Cardiac fibroblast (primary cell): ENCODE data around the gene MPLKIP.
A peak's percentile ranks its signal among the peaks of the same experiment; 100 is the strongest.
"Not testable (repeated sequence)": the region's sequence is repeated elsewhere in the genome, so short reads cannot be mapped to it uniquely, and the experiment has no call there.

ENCODE experiments used
- DNase-seq, 2 donors: peaks; one replicate each; pipeline versions ENCODE4 v3.0.0 to v3.0.0-alpha.2; 2010; ENCODE audit warnings: low read depth in 2 of 2
- H3K4me3 ChIP-seq, 2 donors: replicated peaks in 1 of 2; 1 replicate in 1 of 2; 2 replicates in 1 of 2; pipeline ENCODE4 v1.5.1; 2011; ENCODE audit warnings: low read depth in 2 of 2, low read length in 2 of 2, mild to moderate bottlenecking in 2 of 2, moderate library complexity in 1 of 2
- TF ChIP-seq, protein P1 (sequence below): IDR thresholded peaks from one replicate; pipeline ENCODE4 v1.5.1; 2011; ENCODE audit warnings: low read depth, mild to moderate bottlenecking, low read length, inconsistent platforms

Gene MPLKIP

DNA sequence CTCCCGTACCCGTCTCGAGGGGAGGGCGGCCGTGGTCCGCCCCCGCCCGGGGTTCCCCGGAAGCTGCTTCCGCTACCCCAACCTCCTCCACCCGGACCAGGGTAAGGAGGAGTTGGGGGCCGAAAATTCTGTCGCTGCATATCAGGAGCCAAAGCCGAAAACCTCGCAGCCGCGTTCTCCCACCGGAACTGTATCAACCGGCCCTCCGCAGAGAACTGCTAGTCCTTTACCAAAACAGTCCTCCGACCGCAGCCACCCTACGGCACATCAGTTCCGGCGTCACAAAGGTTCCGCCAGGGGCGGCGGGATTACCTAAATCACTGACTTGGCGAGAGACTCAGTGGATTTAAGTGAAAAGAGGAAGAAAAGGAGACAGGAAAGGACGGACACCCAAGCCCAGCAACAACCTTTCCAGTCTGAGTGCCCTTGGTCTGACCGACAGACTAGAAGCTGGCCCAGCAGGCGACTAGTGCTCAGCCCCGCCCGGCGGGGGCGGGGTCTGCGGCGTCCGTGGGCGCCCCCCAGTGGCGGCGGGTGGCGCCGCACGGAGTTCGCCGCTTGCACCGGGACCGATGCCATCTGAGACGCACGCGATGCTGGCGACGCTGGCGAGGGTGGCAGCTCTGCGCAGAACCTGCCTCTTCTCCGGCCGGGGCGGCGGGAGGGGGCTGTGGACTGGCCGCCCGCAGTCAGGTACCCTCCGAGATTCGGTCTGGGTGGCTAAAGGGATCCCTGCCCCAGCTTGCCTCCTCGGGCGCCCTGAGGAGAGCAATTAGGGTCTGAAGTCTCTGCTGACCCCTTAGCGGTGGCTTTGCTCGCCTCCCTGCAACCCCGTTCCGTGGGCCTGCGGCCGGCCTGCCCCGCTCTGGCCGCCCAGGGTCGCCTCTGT, at the start of gene MPLKIP, which contains the start of gene SUGCT:
Gene MPLKIP (minus strand): TSS at position 195 of the 889 bp plus-strand sequence. CDS start 55 bp downstream, at position 140.
Gene SUGCT (plus strand): TSS at position 578 of the 889 bp plus-strand sequence.
- TF ChIP-seq, protein P1, sequence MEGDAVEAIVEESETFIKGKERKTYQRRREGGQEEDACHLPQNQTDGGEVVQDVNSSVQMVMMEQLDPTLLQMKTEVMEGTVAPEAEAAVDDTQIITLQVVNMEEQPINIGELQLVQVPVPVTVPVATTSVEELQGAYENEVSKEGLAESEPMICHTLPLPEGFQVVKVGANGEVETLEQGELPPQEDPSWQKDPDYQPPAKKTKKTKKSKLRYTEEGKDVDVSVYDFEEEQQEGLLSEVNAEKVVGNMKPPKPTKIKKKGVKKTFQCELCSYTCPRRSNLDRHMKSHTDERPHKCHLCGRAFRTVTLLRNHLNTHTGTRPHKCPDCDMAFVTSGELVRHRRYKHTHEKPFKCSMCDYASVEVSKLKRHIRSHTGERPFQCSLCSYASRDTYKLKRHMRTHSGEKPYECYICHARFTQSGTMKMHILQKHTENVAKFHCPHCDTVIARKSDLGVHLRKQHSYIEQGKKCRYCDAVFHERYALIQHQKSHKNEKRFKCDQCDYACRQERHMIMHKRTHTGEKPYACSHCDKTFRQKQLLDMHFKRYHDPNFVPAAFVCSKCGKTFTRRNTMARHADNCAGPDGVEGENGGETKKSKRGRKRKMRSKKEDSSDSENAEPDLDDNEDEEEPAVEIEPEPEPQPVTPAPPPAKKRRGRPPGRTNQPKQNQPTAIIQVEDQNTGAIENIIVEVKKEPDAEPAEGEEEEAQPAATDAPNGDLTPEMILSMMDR = peak; percentile 50
- H3K4me3 ChIP-seq = peak within 1 kb of the TSS; percentile 85 to 89
- DNase-seq = peak; percentile 91 to 94

DNA sequence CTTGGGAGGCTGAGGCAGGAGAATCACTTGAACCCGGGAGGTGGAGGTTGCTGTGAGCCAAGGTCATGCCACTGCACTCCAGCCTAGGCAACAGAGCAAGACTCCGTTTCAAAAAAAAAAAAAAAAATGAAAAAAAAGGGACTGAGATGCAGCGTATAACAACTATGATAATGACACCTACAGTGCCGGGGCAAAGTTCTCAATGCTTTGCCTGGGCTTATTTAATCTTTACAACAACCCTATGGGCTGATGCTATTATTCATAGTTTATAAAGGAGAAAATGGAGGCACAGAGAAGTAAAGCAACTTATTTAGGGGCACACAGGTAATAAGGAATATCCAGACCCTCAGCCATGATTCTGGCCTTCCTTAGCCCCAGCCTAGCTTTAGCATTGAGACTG, 48.0 kb upstream of the MPLKIP start:
- TF ChIP-seq, protein P1 = no peak
- no peak overlapping the region for H3K4me3 ChIP-seq
- DNase-seq = no peak

DNA sequence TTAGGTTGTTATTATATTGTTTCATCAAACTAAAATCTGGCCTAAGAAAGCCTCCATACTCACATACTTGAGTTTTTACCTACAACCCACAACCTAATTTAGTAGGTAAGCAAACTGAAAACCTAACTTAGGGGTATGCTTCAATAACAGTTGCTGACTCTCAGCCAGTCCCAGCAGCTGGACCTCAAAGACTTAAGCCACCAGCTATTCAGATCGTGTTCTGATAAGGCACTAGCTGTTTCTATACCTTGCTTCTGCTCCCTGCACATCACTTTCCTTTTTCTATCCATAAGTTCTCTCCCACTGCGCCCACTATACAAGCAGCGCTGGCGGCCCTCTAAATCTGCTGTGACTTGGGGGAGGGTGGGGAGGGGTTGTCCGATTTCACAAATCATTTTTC, 42.6 kb upstream of the MPLKIP start:
- no peak overlapping the region for H3K4me3 ChIP-seq
- TF ChIP-seq, protein P1 = no peak
- no peak for DNase-seq

DNA sequence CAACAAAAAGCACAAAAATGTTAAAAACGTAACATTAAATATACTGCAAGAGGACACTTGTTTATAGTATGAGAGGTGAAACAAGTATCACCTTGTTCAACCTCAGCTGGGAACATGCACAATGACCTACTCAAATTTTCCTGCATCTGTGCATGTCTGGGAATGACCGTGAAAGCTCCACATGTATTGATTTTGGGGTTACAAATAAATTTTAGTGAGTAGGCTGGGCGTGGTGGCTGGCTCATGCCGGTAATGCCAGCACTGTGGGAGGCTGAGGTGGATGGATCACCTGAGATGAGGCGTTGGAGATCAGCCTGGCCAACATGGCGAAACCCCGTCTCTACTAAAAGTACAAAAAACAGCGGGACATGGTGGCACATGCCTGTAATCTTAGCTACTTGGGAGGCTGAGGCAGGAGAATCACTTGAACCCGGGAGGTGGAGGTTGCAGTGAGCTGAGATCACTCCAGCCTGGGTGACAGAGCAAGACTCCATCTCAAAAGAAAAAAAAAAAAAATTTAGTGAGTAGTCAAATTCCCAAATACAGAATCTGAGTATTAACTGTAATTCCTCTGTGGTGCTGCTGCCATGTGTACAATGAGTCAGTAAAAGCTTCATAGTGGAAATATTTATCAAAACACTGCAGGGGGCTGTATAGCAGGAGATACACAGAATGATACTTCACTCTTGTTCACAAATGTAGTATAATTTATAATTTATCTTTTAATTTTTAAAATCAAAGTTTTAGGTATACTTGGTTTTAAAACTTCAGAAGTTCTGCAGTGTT, 41.5 kb upstream of the MPLKIP start:
- H3K4me3 ChIP-seq = no peak overlapping the region
- TF ChIP-seq, protein P1 = no peak
- peak in 1 of 2 donors; percentile 58 for DNase-seq

DNA sequence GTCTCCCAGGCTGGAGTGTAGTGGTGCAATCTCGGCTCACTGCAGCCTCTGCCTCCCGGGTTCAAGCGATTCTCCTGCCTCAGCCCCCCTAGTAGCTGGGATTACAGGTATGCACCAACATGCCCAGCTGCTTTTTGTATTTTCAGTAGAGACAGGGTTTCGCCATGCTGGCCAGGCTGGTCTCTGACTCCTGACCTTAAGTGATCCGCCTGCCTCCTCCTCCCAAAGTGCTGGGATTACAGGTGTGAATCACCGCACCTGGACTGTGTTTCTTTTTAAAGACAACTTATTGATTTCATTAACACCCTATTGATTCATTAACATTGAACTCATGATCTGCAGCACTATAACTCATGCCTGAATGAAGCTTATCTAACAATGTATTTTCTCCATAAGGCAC, 40.8 kb upstream of the MPLKIP start:
- not testable (repeated sequence) for H3K4me3 ChIP-seq, DNase-seq

DNA sequence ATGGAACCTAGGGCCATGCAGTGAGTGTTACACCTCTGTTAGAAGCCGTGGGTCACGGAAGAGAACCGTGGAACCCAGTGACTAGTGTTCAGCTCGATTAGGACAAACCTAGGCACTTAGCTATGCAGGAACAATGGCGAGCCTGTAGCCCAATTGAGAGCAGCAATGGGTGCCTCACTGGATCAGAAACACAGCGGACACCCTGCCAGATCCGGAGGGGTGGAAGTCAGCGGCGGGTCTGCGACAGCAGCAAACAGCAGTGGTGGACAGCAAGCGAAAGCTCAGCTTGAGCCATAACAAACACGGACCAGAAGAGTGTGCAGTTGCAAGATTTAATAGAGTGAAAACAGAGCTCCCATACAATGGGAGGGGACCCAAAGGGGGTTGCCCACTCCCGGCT, 38.7 kb upstream of the MPLKIP start:
- not testable (repeated sequence) for DNase-seq, H3K4me3 ChIP-seq

DNA sequence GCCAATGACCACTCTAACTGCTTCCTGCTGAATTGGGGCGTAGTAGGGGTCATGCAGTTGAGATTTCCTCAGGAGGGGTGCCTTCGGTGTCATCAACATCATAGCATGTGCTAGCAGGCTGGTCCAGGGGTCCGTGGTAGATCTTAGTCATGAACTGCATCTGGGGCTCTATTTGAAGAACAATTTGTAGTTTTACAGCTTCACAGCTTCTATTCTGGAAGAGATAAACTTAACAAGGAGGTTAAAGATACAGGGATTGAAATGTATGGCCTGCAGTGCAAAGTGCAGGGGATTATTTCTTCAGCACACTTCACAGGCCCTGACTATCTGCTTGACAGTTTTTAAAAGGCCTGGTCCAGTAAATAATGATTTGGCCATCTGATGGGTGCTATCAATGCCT, 33.8 kb upstream of the MPLKIP start:
- DNase-seq, H3K4me3 ChIP-seq: not testable (repeated sequence)

DNA sequence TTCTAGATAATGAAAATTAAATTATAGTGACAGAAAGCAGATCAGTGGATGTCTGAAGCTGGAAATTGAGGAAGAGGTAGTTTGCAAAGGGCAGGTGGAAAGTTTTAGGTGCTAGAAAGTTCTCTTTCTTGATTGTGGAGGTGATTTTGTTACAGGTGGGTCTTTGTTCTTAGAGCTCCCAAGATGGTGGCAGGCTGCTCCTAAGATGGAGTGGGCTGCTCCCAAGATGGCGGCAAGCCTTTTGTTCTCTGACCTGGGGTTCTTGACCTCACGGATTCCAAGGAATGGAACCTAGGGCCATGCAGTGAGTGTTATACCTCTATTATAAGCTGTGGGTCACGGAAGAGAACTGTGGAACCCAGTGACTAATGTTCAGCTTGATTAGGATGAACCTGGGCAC, 32.9 kb upstream of the MPLKIP start:
- H3K4me3 ChIP-seq = no peak overlapping the region
- DNase-seq = no peak
- TF ChIP-seq, protein P1 = no peak
